ENCODE results near the gene DCUN1D4. TPM values are rescaled to one million over a fixed set of nuclear protein-coding genes. Genes with fewer than 3 reads are reported as not detected.
A peak's percentile ranks its signal among the peaks of the same experiment; 100 is the strongest.

Gene DCUN1D4
- total and polyA plus RNA-seq, 2 donors (not counting 1 experiment from before 2014, with no cell fraction given), result 44.3 to 50.7 TPM

GRCh38 chr4:51942108-51942832, 99.3 kb downstream of the DCUN1D4 start:
- no peak overlapping the region for H3K4me3 ChIP-seq (replicated peaks in 1 of 4; ENCODE audit: control extremely low read depth in 1 of 4, insufficient read depth in 1 of 4, low read depth in 3 of 4, low read length in 4 of 4)
- no peaks in the 10 kb centered on the region for H3K36me3 ChIP-seq (ENCODE audit: control insufficient read depth, insufficient read depth, low read length)
- H3K79me2 ChIP-seq (ENCODE audit: control insufficient read depth, insufficient read depth, low read length), result no peaks in the 10 kb centered on the region
- peaks cover 2% of the 10 kb centered on the region for H3K4me1 ChIP-seq (ENCODE audit: control insufficient read depth, extremely low read depth, insufficient read depth, low read length)
- DNase-seq (ENCODE audit: low read depth in 2 of 2), result peak in 1 of 2 donors; percentile 41
- no peak overlapping the region for H3K27ac ChIP-seq (ENCODE audit: insufficient read depth, low read length)
- no peaks in the 10 kb centered on the region for H3K9me3 ChIP-seq (ENCODE audit: control insufficient read depth, insufficient read depth, low read depth, low read length)
- H2AFZ ChIP-seq (ENCODE audit: low read length), result no peak overlapping the region
- H4K20me1 ChIP-seq (ENCODE audit: control insufficient read depth, extremely low read depth, insufficient read depth, low read length), result no peaks in the 10 kb centered on the region
- no peaks in the 10 kb centered on the region for H3K27me3 ChIP-seq (ENCODE audit: control insufficient read depth, insufficient read depth, low read length)
- no peak overlapping the region for H3K9ac ChIP-seq (ENCODE audit: insufficient read depth, low read length)
- TF ChIP-seq CTCF (conservative IDR thresholded peaks at IDR 0.05 in 1 of 2, IDR thresholded peaks at IDR 0.05 in 1 of 2; ENCODE audit: low read depth in 1 of 2, low read length in 2 of 2), result no peak
- TF ChIP-seq EZH2 (IDR thresholded peaks at IDR 0.05; ENCODE audit: low read length, missing control alignments), result no peak
- H3K4me2 ChIP-seq (ENCODE audit: extremely low read depth, insufficient read depth, low read length), result no peak overlapping the region

GRCh38 chr4:51942833-51943215, 99.9 kb downstream of the DCUN1D4 start:
- Histone ChIP-seq H3K36me3 (ENCODE audit: control insufficient read depth, insufficient read depth, low read length) (no peaks in the 10 kb centered on the region), H3K27ac (ENCODE audit: insufficient read depth, low read length) (no peak overlapping the region), H3K27me3 (ENCODE audit: control insufficient read depth, insufficient read depth, low read length) (no peaks in the 10 kb centered on the region), H3K9ac (ENCODE audit: insufficient read depth, low read length) (no peak overlapping the region), H2AFZ (ENCODE audit: low read length) (no peak overlapping the region), H3K9me3 (ENCODE audit: control insufficient read depth, insufficient read depth, low read depth, low read length) (no peaks in the 10 kb centered on the region), H3K79me2 (ENCODE audit: control insufficient read depth, insufficient read depth, low read length) (no peaks in the 10 kb centered on the region), H3K4me3 (replicated peaks in 1 of 4; ENCODE audit: control extremely low read depth in 1 of 4, insufficient read depth in 1 of 4, low read depth in 3 of 4, low read length in 4 of 4) (no peak overlapping the region), H4K20me1 (ENCODE audit: control insufficient read depth, extremely low read depth, insufficient read depth, low read length) (no peaks in the 10 kb centered on the region), H3K4me1 (ENCODE audit: control insufficient read depth, extremely low read depth, insufficient read depth, low read length) (peaks cover 2% of the 10 kb centered on the region), H3K4me2 (ENCODE audit: extremely low read depth, insufficient read depth, low read length) (no peak overlapping the region)
- no peak for DNase-seq (ENCODE audit: low read depth in 2 of 2)
- TF ChIP-seq CTCF (conservative IDR thresholded peaks at IDR 0.05 in 1 of 2, IDR thresholded peaks at IDR 0.05 in 1 of 2; ENCODE audit: low read depth in 1 of 2, low read length in 2 of 2) (no peak), EZH2 (IDR thresholded peaks at IDR 0.05; ENCODE audit: low read length, missing control alignments) (no peak)

GRCh38 chr4:51943221-51943620, 100.3 kb downstream of the DCUN1D4 start:
- Histone ChIP-seq H4K20me1 (ENCODE audit: control insufficient read depth, extremely low read depth, insufficient read depth, low read length) (no peaks in the 10 kb centered on the region), H3K79me2 (ENCODE audit: control insufficient read depth, insufficient read depth, low read length) (no peaks in the 10 kb centered on the region), H3K4me3 (replicated peaks in 1 of 4; ENCODE audit: control extremely low read depth in 1 of 4, insufficient read depth in 1 of 4, low read depth in 3 of 4, low read length in 4 of 4) (no peak overlapping the region), H3K27me3 (ENCODE audit: control insufficient read depth, insufficient read depth, low read length) (no peaks in the 10 kb centered on the region), H3K9me3 (ENCODE audit: control insufficient read depth, insufficient read depth, low read depth, low read length) (no peaks in the 10 kb centered on the region), H2AFZ (ENCODE audit: low read length) (no peak overlapping the region), H3K36me3 (ENCODE audit: control insufficient read depth, insufficient read depth, low read length) (no peaks in the 10 kb centered on the region), H3K4me1 (ENCODE audit: control insufficient read depth, extremely low read depth, insufficient read depth, low read length) (peaks cover 2% of the 10 kb centered on the region), H3K27ac (ENCODE audit: insufficient read depth, low read length) (no peak overlapping the region), H3K4me2 (ENCODE audit: extremely low read depth, insufficient read depth, low read length) (no peak overlapping the region), H3K9ac (ENCODE audit: insufficient read depth, low read length) (no peak overlapping the region)
- TF ChIP-seq CTCF (conservative IDR thresholded peaks at IDR 0.05 in 1 of 2, IDR thresholded peaks at IDR 0.05 in 1 of 2; ENCODE audit: low read depth in 1 of 2, low read length in 2 of 2) (no peak), EZH2 (IDR thresholded peaks at IDR 0.05; ENCODE audit: low read length, missing control alignments) (no peak)
- peak in 1 of 2 donors; percentile 65 for DNase-seq (ENCODE audit: low read depth in 2 of 2)

Measured in fibroblast of lung (primary cell).